IPS-15b (cell line): ENCODE measurements around the gene SRP14.
"Not testable (repeated sequence)": the region's sequence is repeated elsewhere in the genome, so short reads cannot be mapped to it uniquely, and the experiment has no call there.

Source experiments
- H3K27me3 ChIP-seq: one replicate; pipeline ENCODE4 v1.6.1; 2013; ENCODE audit warnings: low read length; ENCODE audit not compliant: control insufficient read depth, insufficient read depth
- H3K36me3 ChIP-seq: one replicate; pipeline ENCODE4 v1.6.1; 2013; ENCODE audit warnings: low read length; ENCODE audit not compliant: control insufficient read depth, insufficient read depth
- H3K4me1 ChIP-seq: one replicate; pipeline ENCODE4 v1.6.1; 2013; ENCODE audit warnings: mild to moderate bottlenecking, low read length; ENCODE audit not compliant: control insufficient read depth, insufficient read depth
- H3K4me3 ChIP-seq: one replicate; pipeline ENCODE4 v1.5.1; 2013; ENCODE audit warnings: low read depth, low read length
- H3K9ac ChIP-seq: one replicate; pipeline ENCODE4 v1.6.1; 2013; ENCODE audit warnings: low read depth, mild to moderate bottlenecking, low read length
- H3K9me3 ChIP-seq: one replicate; pipeline ENCODE4 v1.6.1; 2013; ENCODE audit warnings: mild to moderate bottlenecking, low read length; ENCODE audit not compliant: control insufficient read depth, insufficient read depth

Gene SRP14

DNA sequence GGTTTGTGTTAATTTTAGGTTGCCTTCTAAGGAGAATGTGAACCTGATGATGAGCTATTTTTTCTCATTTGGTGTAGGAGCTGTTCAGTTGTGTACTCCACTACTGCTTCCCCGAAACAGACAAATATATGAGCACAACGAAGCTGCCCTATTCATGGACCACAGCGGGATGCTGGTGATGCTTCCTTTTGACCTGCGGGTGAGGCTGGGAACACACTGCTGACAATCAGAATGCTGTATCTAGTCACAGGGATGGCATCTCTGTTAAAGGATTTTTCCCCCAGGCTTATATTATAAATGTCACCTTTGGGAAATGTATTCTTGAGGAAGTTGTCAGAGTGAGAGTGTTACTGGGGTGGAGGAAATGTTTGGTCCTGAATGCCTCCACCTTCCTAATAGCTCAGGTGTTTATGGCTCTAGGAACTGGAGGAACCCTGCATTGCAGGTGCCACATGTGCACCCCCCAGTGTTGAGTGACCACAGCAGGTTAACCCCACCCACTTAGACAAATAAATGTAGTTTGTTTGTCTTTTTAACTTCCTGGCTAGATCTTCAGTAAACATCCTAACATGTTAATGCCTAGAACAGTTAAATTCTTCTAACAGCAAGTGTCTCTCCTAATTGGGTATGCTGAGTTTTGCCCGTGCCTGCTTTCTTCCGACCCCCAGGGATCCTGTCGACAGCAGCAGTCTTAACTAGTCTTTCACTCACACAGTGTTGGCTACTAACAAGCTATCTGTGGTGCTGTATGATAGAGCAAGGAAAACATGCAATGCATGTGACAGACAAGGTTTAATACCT lies 35.7 kb downstream of the SRP14 start:
- Histone ChIP-seq H3K36me3 (peaks cover 24% of the 10 kb centered on the region), H3K9ac (no peak overlapping the region), H3K4me1 (no peaks in the 10 kb centered on the region), H3K27me3 (no peaks in the 10 kb centered on the region), H3K4me3 (no peak overlapping the region), H3K9me3 (no peaks in the 10 kb centered on the region)

DNA sequence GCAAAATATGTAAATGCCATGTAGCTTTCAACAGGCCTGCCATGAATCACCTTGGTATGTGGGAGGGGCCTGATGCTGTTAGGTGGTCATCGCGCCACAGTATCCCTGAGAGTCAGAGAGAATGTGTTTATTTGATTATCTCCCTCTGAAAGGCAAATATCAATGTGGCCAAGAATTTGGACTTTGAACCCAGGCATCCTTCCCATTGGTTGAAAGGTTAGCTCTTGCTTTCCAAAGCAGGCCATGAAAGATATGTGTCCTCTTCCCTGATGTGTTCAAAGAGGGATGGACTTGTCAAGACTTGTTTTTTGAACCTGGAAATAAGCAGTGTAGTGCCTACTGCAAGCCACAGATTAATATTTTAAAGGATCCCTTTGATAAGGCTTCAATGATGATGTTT lies 36.7 kb downstream of the SRP14 start:
- Histone ChIP-seq H3K9ac (no peak overlapping the region), H3K9me3 (no peaks in the 10 kb centered on the region), H3K4me1 (no peaks in the 10 kb centered on the region), H3K27me3 (no peaks in the 10 kb centered on the region), H3K36me3 (peaks cover 20% of the 10 kb centered on the region), H3K4me3 (no peak overlapping the region)

DNA sequence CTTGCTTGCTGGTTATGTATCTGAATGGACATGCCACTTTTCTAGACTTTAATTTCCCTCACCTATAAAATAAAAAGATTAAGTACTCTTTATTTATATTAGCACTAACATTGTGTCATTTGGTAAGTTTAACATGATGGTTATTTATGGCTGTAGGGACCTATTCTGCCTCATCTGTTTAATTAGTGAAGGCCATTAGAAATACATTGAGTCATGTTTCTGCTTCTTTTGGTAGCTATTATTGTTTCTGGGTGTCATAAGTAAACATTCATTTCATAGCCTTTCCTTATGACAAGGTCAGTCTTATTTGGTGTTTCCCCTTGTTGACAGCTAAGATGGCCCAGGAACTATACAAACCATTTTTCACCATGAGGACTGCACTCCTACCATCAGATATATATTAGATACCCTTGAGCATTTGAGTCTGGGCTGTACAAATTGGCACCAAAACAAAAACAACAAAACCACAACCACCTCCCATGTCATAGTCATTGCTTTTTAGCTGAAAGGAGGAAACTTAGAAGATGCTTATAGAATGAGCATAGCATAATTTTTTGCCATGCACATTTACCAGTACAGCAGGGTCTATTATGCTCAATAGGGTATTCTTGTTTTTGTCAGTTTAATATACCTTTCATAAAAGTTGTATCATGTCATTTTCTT lies 39.3 kb downstream of the SRP14 start:
- no peak overlapping the region for H3K9ac ChIP-seq
- peaks cover 17% of the 10 kb centered on the region for H3K36me3 ChIP-seq
- H3K9me3 ChIP-seq, result no peaks in the 10 kb centered on the region
- no peaks in the 10 kb centered on the region for H3K4me1 ChIP-seq
- no peak overlapping the region for H3K4me3 ChIP-seq
- H3K27me3 ChIP-seq, result no peaks in the 10 kb centered on the region

DNA sequence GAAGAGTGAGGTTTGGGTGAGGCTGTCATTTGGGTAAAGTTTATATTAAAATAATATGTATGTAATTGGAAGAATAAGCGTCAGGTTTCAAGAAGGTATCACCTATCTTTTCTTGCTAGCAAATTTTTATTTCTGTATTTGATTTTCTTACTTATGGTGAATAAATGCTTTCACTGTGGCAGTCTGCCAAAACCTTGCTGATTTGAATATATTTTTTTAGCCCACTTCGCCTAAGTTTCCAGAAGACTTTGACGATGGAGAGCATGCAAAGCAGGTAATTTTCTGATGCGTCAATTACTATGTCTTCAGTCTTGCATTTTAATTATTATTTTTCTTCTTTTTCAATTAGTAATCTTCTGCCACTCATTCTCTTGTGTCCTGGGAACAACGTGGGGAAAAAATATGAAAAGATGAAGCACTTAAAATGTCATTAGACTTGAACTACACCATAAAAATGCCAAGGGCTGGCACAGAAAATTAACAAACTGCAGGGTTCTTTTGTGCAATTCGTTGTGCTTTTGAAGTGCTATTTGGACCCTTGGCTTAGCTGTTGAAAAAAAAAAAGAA lies 40.4 kb downstream of the SRP14 start:
- H3K36me3 ChIP-seq, result peaks cover 15% of the 10 kb centered on the region
- H3K4me1 ChIP-seq, result no peaks in the 10 kb centered on the region
- H3K27me3 ChIP-seq, result no peaks in the 10 kb centered on the region
- no peaks in the 10 kb centered on the region for H3K9me3 ChIP-seq
- no peak overlapping the region for H3K9ac ChIP-seq
- H3K4me3 ChIP-seq, result no peak overlapping the region

DNA sequence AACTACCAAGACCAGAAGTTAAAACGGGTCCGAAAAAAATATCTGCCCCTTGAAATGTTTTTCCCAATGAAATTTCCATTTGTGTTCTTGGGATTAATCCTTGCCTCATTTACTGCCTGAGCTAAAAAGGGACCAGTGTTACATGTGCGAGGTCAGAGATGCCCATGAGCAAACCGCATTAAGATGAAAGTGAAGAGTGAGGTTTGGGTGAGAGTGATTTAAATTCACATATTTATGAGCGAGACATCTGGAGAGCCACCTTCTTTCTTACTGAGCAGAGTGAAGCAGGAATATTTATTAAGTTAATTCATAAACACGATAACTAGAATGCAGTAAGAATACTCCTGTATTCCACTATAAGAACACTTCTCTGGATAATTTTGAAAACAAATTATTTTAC lies 41.3 kb downstream of the SRP14 start:
- H3K4me1 ChIP-seq, result no peaks in the 10 kb centered on the region
- no peaks in the 10 kb centered on the region for H3K27me3 ChIP-seq
- no peaks in the 10 kb centered on the region for H3K9me3 ChIP-seq
- peaks cover 18% of the 10 kb centered on the region for H3K36me3 ChIP-seq
- H3K9ac ChIP-seq, result no peak overlapping the region
- H3K4me3 ChIP-seq, result no peak overlapping the region

DNA sequence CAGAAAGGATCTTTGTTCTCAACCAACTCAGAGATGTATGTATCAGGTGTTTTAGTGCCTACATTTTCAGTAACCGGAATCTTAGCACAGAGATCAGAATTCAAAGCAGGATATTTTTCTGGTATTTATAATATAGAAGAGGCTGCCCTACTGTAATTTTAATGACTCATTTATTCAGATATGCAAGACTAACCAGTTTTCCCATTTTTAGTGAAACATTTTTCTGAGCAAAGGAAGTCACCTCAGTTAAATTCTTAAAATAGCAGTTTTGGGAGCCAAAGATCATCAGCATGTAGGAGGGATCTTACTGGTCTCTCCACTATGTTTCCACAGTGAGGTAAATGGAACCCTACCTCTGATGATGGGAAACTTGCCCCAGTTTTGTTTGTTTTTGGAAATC lies 42.0 kb downstream of the SRP14 start:
- H3K4me3 ChIP-seq, result no peak overlapping the region
- no peaks in the 10 kb centered on the region for H3K27me3 ChIP-seq
- H3K36me3 ChIP-seq, result peaks cover 20% of the 10 kb centered on the region
- H3K9me3 ChIP-seq, result no peaks in the 10 kb centered on the region
- no peak overlapping the region for H3K9ac ChIP-seq
- no peaks in the 10 kb centered on the region for H3K4me1 ChIP-seq

DNA sequence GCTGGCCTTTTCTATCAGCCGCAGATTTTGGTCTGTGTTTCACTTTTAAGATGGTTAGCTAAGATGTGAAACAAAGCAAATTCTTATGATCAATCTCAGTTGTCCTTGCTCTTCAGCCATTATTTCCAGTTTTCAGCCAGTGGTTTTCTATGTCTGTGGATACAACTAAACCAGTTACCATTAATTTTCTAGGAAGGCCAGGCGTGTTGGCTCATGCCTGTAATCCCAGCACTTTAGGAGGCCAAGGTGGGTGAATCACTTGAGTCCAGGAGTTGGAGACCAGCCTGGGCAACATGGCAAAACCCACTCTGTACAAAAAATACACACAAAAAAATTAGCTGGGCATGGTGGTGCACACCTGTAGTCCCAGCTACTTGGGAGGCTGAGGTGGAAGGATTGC lies 42.8 kb downstream of the SRP14 start:
- H3K4me1 ChIP-seq, H3K9me3 ChIP-seq, H3K27me3 ChIP-seq, H3K4me3 ChIP-seq, H3K9ac ChIP-seq: not testable (repeated sequence)
- peaks cover 24% of the 10 kb centered on the region for H3K36me3 ChIP-seq

DNA sequence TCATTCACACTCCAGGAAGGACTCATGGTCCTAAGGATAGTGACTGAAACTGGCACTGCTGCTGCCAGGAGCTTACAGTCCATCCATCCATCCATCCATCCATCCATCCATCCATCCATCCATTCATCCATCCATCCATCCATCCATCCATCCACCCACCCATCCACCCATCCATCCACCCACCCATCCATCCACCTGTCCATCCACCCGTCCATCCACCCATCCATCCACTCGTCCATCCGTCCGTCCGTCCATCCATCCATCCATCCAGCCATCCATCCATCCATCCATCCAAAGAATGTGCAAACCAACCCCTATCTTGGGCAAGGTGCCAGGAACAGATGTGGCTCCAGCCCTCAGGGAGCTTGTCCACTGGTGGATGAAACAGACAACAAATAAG lies 46.0 kb downstream of the SRP14 start:
- not testable (repeated sequence) for H3K9ac ChIP-seq, H3K4me3 ChIP-seq, H3K9me3 ChIP-seq, H3K27me3 ChIP-seq, H3K4me1 ChIP-seq
- peaks cover 37% of the 10 kb centered on the region for H3K36me3 ChIP-seq

DNA sequence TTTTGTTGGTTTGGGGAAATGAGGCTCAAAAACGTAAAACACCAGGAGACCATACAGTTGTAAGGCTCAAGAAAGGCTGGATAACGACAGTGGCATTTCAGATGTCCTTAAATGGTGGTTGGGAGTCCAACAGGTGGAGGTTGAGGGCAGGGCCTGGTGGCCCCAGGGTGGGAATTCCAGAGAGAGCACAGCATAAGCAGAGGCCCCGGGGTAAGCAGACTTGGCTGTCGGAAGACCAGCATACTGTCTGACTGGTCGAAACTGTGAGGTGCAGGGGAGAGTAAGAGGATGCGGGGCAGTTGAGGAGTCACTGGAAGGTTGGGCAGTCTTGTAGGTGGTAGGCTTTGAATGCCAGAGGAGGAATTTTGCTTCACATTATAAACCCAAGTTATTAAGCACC lies 48.3 kb downstream of the SRP14 start:
- Histone ChIP-seq H3K36me3 (peaks cover 43% of the 10 kb centered on the region), H3K9ac (no peak overlapping the region), H3K9me3 (no peaks in the 10 kb centered on the region), H3K4me1 (no peaks in the 10 kb centered on the region), H3K4me3 (no peak overlapping the region), H3K27me3 (no peaks in the 10 kb centered on the region)

DNA sequence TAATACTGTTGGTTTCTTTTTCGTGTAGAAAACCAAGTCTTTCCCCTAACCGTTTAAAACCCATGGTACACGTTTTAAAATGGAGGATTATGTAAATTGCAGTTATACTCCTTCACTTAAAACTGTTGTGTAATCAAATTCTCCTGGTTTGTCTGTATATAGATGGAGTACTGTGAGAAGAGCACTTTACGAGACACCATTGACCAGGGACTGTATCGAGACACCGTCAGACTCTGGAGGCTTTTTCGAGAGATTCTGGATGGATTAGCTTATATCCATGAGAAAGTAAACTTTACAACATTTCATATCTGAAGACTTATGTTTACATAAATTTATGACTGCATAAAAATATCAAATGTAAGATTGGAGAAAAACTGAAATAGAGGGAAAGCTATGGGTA lies 51.2 kb downstream of the SRP14 start:
- Histone ChIP-seq H3K9ac (no peak overlapping the region), H3K36me3 (peaks cover 39% of the 10 kb centered on the region), H3K4me1 (no peaks in the 10 kb centered on the region)

More for the DNA sequence above, 51.2 kb downstream of the SRP14 start:
- Histone ChIP-seq H3K27me3 (no peaks in the 10 kb centered on the region), H3K9me3 (no peaks in the 10 kb centered on the region), H3K4me3 (no peak overlapping the region)
